ENCODE data around the gene NYAP1.

DNA sequence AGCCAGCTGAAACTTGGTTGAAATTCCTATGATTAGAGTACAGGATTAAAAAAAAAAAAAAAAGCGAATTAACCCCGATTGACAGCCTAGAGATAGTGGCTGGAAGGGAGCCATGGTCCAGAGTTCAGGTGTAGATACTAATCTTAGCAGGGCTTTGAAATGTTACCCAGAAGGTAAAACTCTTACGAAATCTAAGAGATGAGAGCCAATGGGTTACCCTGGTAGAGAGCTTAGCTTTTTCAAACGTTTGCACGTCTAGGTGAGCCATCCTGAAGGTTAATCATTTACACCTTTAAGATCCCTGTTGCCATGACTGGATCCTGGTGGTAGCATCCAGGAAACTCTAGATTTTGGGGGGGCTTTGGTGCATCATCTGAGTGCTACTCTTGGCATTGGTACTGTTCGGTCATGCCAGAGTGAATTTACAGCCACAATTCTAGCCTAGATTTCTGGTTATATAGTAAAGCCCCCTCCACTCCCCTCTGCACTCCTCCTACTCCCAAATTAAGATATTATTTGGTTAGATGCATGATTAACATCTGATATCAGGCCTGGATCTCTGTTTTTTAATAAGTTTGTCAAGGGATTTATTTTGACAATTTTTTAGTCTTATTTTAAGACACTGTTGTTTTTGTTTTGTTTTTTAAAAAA is 56.5 kb downstream of the NYAP1 start:
- TF ChIP-seq, protein P1, sequence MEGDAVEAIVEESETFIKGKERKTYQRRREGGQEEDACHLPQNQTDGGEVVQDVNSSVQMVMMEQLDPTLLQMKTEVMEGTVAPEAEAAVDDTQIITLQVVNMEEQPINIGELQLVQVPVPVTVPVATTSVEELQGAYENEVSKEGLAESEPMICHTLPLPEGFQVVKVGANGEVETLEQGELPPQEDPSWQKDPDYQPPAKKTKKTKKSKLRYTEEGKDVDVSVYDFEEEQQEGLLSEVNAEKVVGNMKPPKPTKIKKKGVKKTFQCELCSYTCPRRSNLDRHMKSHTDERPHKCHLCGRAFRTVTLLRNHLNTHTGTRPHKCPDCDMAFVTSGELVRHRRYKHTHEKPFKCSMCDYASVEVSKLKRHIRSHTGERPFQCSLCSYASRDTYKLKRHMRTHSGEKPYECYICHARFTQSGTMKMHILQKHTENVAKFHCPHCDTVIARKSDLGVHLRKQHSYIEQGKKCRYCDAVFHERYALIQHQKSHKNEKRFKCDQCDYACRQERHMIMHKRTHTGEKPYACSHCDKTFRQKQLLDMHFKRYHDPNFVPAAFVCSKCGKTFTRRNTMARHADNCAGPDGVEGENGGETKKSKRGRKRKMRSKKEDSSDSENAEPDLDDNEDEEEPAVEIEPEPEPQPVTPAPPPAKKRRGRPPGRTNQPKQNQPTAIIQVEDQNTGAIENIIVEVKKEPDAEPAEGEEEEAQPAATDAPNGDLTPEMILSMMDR (conservative IDR thresholded peaks at IDR 0.05; ENCODE audit: low read depth, low read length): no peak
- no peak for TF ChIP-seq EZH2 (IDR thresholded peaks at IDR 0.05; ENCODE audit: borderline replicate concordance, low read depth, low read length, poor library complexity, severe bottlenecking)

All from A673 (cell line).